HK-2 (cell line): ENCODE results near the gene CALHM5.

Source experiments
- DNase-seq: peaks from one replicate; pipeline ENCODE4 v3.0.0-alpha.2; 2018; ENCODE audit not compliant: unreplicated experiment

CALHM5 gene

GRCh38 chr6:116508527-116508926, 2.9 kb upstream of the CALHM5 start:
- DNase-seq = no peak

GRCh38 chr6:116512111-116512559, 696 bp downstream of the CALHM5 start:
- DNase-seq = no peak

GRCh38 chr6:116512734-116513133, 1.3 kb downstream of the CALHM5 start:
- DNase-seq = no peak

- DNase-seq = no peak
Observed at GRCh38 chr6:116513224-116513875, 1.9 kb downstream of the CALHM5 start.

- DNase-seq = no peak
Observed at GRCh38 chr6:116514111-116514510, 2.7 kb downstream of the CALHM5 start.

GRCh38 chr6:116515141-116515540, 3.7 kb downstream of the CALHM5 start:
- DNase-seq = no peak

GRCh38 chr6:116518621-116519368, 7.4 kb downstream of the CALHM5 start:
- DNase-seq = peak; percentile 39

GRCh38 chr6:116522896-116523295, 11.5 kb downstream of the CALHM5 start:
- DNase-seq = no peak

GRCh38 chr6:116524236-116524635, 12.8 kb downstream of the CALHM5 start:
- no peak for DNase-seq

- DNase-seq = no peak
Observed at GRCh38 chr6:116528133-116528532, 16.7 kb downstream of the CALHM5 start.

- DNase-seq = no peak
Observed at GRCh38 chr6:116528780-116529179, 17.3 kb downstream of the CALHM5 start.

- DNase-seq = no peak
Observed at GRCh38 chr6:116529466-116530290, 18.2 kb downstream of the CALHM5 start.

- DNase-seq = no peak
Observed at GRCh38 chr6:116530436-116530835, 19.0 kb downstream of the CALHM5 start.

GRCh38 chr6:116531675-116532570, 20.5 kb downstream of the CALHM5 start:
- peak; percentile 33 for DNase-seq

GRCh38 chr6:116533233-116533957, 22.0 kb downstream of the CALHM5 start:
- no peak for DNase-seq

- no peak for DNase-seq
Observed at GRCh38 chr6:116535109-116535508, 23.7 kb downstream of the CALHM5 start.

GRCh38 chr6:116536216-116536621, 24.8 kb downstream of the CALHM5 start:
- peak; percentile 27 for DNase-seq

- DNase-seq = no peak
Observed at GRCh38 chr6:116542426-116542825, 31.0 kb downstream of the CALHM5 start.

- no peak for DNase-seq
Observed at GRCh38 chr6:116543149-116543548, 31.7 kb downstream of the CALHM5 start.

GRCh38 chr6:116545651-116546050, 34.2 kb downstream of the CALHM5 start, which contains the start of gene TRAPPC3L:
TRAPPC3L (minus strand) TSS chr6:116545684; CDS start chr6:116545514, 170 bp downstream.
- no peak for DNase-seq

GRCh38 chr6:116547358-116547757, 35.9 kb downstream of the CALHM5 start:
- no peak for DNase-seq
